ENCODE results near the gene SOX1.

The SOX1 gene

DNA sequence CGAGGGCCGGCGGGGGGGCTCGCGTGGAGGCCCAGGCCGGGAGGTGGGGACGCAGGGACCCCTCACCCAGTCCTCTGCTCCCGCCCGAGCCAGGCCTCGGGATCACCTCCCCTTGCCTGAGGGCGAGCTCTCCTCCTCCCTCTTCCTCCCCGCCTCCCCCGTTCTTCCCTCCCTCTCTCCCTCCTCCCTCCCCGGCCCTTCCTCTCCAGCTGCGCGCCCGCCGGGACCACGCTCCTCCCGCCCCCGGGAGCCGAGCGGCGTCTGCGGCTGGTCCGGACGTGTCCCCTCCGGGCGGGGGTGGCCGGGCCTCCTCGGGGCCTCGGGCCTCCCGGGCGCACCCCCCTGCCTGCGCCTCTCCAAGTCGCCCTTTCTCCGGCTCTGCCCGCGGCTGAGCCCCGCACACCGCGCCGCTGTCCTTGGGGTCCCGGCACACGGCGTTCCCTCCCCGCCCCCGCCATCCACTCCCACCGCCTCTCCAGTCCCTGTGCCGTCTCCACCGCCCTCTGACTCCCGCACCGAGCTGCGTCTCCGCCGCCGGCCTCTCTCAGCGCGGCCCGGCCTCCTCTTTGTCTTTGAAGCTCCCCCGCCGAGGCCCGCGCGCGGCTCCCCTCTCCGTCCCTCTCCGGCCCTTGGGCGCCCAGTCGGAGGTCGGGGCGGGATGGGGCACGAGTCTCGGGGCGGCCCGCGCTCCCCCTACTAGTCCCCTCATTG lies 5.7 kb downstream of the SOX1 start:
- DNase-seq (ENCODE audit: low spot score), result no peak

DNA sequence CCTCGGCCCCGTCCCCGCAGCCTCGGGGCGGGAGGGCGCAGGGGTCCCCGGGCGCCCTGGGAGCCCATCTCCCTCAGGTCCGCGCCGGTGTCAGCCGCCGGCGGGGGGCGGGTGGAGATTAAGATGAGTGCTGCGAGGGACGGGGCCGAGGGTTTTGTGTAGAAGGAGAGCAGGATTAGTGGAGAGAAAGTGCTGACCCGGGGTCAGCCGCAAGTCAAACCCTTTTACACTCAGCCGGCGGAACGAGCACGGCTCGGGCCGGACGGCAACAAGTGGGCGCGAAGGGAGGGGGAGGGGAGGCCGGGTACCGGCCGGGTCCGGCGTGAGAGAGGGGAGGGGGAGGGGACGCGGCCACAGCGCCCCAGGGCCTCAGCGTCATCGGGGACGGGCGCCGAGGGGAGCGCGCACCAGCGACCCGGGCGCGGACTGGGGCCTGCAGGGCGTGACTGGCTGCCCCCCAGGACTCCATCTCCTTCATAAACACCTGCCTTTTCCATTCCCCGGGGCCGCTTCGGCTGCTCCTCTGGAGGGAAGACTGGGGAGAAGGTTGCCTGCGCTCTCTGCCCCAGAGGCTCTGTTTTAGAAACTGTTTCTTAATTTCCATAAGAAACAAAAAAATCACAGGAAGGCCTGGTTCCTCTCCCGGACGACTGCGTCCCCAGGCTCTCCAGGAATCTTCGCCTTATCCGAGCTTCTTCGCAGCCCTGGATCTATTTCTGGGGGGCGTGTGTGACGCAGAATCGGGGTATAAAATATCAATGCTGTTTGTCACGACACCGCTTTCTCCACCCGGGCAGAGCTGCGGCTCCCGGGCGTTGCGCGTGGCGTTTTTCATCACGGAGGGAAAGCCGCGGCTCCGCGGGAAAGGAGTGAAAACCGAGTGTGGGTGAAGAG lies 6.5 kb downstream of the SOX1 start:
- no peak for DNase-seq (ENCODE audit: low spot score)

DNA sequence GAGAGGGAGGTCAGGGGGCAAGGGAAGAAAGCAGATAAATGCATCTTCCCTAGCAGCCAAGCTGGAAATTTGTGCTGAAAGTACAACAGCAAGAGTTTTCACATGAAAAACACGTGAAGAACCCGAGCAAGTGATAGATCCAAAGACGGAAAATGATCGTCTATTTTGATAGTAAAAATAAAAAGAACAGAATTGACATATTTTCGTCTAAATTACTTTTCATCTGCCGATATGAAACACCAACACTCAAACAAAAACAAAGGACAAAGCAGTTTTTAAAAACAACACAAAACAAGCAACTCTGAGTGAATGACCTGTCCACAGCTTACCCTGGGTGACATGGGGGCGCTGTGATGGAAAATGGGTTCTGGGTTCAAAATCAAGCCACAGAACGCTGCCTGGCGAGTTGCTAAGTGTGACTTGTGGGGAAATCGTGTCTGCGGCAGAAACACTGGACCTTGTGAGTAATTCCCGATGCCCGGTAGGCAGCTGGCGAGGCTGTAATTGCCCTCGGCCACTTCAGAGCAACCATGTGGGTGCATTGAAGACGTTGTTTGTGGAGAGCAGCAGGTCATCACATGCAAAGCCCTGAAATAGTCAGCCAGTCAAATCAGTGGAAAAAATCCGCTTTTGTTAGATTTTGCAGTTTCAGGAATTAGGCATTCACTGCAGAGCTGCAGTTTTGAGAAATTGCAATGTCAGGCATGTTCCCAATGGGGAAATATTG lies 7.4 kb downstream of the SOX1 start:
- no peak for DNase-seq (ENCODE audit: low spot score)

DNA sequence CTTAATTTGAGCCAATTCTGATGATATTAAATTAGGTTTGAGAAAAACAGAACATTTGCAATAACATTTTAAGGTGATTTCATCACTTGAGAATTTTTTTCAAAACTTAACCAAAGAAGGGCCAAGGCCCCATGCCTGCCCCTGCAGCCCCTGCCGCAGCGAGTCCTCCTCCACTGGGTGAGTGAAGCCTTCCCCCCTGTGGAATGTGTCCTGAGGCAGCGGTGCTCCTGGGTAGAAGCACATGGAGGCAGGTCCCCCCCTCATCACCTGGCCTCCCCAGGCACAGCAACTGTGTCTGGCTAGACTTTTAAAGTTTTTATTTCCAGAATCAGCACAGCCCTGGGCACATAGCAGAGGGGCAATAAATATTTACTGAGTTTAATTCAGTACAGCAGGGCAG lies 10.8 kb downstream of the SOX1 start:
- DNase-seq (ENCODE audit: low spot score), result no peak

DNA sequence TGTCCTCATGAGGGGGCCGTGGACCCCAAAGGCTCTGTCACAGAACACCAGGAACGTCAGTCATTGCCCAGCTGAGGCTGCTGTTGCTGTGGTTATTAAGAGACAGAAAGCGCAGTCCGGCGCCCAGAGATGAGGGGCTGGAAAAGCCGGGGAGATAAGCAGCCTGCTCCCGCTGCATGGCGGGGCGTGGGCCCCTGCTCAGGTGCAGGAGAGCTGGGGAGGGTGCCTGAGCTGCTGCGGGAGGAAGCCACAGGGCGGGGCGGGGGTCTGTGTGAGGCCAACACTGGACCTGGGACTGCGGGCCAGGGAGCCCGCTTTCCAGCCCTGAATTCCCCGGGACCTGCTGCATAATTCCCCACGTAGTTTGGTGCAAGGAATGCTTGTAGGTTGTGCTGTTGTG lies 11.3 kb downstream of the SOX1 start:
- DNase-seq (ENCODE audit: low spot score), result no peak

DNA sequence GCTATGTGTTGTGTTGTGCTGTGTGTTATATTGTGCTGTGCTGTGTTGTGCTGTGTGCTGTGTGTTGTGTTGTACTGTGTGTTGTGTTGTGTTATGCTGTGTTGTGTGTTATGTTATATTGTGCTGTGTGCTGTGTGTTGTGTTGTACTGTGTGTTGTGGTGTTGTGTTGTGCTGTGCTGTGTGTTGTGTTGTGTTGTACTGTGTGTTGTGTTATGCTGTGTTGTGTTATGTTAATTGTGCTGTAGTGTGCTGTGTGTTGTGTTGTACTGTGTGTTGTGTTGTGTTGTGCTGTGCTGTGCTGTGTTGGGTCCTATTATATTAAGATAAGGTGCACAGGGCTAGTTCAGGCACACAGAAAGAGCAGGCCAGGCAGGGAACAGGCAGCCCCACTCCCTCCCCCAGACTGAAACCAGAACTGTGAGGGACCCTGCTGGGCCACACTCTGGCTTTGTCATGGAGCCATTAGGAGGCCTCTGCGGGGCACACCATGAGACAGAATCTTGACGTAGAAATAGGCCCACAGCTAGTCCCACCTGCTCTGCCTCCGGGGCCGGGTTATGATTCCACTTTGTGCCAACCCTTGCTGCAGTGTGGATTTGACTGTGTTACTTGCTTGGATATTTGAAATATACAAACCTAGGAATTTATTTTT lies 12.1 kb downstream of the SOX1 start:
- DNase-seq (ENCODE audit: low spot score), result no peak

DNA sequence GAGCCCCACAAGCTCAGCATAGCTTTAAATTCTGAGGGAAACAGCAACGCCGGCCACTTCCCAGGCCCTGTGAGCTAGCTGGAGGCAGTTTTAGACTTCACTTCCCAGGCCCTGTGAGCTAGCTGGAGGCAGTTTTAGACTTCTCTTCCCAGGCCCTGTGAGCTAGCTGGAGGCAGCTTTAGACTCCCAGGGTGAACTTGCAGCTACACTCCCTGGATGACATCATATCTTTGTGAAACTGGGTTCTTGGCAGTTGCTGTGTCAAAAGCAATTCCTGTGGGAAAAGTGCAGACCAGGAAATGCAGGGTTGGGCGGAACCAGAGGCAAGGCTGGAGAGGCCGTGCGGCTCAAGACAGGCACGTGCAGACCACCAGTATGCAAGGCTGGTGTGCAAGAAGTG lies 12.7 kb downstream of the SOX1 start:
- no peak for DNase-seq (ENCODE audit: low spot score)

DNA sequence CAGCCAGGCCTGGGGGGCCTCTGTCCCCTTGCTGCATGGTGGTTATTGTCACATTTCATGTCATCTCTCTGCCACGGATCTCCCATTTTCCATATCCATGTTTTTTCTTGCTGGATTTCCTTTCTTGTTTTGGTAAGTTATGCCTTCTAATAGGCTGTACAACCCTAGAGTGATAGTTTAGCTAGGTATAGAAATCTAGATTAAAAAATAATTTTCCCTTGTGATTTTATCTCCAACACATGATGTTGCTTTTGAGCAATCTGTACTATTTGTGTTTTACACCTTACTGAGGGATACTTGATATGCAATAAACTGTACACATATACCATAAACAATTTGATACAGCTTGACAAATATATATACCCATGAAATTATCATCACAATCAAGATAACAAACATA lies 17.0 kb downstream of the SOX1 start:
- DNase-seq (ENCODE audit: low spot score), result no peak

DNA sequence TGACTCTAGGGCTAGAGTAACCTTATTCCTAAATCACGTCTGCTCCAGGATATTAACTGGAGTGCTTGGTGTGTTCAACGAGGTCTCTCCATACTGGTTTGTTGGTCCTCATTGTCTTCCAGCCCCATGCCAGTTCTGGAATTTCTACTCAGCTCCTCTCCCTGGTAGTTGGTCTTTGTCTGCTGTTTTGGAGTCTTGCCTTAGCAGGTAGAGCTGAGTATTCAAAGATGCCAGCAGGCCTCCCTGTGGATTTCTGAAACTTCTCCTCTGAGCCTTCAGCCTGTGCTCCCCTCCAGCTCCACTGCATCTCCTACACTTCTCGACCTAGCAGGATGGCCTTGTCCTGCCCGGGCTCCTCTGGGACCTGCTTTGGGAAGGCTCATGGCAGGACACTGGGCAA lies 25.5 kb downstream of the SOX1 start:
- no peak for DNase-seq (ENCODE audit: low spot score)

DNA sequence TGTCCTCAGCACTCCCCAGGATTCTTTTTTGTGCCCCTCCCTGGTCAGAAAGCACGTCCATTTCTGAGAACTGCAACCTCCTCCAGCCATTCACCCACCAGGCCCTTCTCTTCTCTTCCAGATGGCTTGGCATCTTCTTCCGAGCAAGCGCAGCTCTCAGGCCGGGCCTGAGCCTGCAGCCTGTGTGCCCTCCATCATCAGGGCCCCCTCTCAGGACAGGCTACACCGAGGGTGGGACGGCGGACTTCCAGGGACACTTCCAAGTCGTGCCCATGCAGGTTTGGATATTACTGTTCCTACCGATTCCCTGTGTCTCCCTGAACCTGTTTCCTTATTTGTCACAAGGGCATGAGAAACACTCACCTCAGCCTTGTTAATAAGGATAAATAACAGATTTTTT lies 28.4 kb downstream of the SOX1 start:
- no peak for DNase-seq (ENCODE audit: low spot score)

DNA sequence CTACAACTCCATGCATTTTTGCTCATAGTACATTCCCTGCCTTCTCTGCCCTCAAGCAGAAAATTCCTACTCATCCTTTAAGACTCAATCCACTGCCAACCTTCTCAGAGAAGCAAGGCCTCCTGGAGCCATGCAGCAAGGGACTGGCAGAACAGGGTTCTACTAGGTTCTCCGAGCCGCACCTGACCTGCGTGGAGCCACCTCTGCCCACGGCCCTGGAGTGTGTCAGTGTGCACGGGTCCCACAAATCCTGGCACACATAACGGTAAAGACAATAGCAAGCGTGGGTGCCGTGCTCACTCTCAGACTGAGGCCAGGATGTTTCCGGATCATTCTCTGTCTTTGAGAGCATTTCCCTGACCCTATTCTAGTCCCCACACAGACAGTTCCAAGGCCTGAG lies 30.0 kb downstream of the SOX1 start:
- no peak for DNase-seq (ENCODE audit: low spot score)

DNA sequence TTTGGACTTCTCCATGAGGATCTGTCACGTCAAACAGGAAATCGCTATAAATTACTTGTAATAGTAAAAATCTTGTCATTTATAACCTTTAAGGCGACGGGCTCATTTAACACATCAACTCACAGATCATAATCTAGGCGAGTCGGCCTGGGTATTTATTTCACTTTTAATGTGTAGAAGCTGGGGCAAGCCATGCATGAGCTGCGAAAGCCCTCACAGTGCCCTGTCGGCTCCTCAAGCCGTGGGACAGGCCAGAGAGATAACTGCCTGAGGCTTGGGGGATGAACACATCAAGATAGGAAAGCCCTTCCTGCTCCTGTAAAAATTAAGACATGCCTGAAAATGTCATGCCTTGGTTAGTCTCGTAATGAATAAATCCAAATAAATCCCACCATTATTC lies 30.8 kb downstream of the SOX1 start:
- DNase-seq (ENCODE audit: low spot score), result no peak

DNA sequence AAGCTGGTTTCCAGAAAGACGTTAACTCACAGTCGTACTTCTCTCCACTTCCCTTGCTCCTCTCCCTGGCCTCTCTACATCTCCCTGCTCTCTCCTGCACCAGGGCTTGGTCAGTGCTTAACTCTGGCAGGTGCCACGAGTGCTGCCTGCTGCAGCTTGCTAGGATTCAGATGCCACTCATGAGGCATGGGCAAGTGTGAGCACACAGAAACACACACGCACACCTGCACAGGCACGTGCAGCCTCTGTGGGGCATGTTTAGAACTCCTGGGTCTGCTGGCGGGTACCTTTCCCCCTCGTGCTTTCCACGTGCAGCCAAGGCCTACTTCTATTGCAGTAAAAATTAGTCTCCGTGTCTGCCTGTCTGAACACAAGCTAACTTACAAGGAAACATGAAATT lies 31.8 kb downstream of the SOX1 start:
- DNase-seq (ENCODE audit: low spot score), result no peak

DNA sequence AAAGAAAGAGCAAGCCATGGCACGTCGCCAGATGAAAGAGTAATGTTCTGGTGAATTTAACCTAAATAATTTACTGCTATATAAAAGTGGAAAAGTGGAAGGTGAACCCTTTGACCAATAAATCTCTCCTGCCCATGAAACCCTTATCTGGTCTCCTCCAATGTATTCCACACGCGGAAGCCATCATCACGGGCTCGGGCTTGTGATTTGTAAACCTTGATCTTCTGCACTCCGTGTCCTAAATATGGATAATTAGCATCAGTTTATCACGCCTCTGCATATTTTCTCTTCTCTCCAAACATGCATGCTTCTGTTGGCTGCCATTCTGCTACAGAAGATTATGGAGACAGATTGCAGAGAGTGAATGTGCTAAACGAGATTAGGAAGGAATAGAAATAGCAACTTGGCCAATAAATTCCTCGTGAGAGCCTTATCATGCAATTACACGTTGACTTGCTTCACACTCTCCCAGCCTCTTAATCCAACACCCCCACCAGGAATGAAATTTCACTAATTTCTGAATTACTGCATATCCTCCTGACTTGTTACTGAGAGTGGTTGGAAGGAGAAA lies 34.5 kb downstream of the SOX1 start:
- DNase-seq (ENCODE audit: low spot score), result no peak

DNA sequence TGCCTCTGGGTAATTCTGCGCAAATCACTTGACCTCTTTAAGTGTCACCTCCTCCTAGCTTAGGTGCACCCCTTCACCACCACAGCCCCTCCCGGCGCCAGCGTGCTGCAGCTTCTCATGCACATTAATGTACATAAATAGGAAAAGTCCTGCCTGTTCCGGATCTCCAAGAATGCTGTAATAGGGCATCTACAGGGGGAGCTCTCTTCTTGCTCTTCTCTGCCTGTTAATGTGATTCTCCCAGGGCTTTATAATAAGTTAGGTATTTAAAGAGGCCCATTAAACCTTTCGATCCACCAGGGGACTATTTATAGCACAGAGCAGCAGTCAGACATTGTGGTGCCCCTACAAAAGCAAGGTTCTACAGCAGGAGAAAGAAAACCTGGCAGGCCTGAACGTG lies 35.3 kb downstream of the SOX1 start:
- no peak for DNase-seq (ENCODE audit: low spot score)

DNA sequence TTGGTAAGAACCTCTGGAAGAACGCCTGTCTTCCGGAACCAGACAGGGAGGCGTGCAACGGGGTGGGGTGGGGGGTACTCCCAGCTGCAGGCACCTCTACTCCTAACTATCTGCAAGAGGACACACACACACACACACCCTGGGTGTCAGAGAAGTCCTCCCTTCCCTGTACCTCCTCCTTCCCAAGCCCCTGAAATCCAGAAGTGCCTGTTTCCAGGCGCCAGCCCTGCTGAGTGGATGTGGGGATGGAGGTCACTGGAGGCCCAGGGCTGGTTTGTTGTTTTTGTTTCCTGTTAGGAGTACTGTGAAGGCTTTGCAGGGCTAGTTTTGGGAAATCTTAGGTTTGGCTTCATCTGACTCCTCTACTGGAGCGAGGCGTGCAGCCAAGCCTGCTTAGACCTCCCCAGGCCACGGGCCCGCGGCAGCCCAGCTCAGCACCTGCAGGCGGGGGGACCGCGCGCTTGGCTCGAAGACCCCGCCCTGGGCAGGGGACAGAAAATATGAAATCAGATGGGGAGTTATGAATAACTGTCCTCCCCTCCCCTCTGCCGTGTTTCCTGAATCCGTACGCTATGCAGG lies 36.4 kb downstream of the SOX1 start:
- no peak for DNase-seq (ENCODE audit: low spot score)

DNA sequence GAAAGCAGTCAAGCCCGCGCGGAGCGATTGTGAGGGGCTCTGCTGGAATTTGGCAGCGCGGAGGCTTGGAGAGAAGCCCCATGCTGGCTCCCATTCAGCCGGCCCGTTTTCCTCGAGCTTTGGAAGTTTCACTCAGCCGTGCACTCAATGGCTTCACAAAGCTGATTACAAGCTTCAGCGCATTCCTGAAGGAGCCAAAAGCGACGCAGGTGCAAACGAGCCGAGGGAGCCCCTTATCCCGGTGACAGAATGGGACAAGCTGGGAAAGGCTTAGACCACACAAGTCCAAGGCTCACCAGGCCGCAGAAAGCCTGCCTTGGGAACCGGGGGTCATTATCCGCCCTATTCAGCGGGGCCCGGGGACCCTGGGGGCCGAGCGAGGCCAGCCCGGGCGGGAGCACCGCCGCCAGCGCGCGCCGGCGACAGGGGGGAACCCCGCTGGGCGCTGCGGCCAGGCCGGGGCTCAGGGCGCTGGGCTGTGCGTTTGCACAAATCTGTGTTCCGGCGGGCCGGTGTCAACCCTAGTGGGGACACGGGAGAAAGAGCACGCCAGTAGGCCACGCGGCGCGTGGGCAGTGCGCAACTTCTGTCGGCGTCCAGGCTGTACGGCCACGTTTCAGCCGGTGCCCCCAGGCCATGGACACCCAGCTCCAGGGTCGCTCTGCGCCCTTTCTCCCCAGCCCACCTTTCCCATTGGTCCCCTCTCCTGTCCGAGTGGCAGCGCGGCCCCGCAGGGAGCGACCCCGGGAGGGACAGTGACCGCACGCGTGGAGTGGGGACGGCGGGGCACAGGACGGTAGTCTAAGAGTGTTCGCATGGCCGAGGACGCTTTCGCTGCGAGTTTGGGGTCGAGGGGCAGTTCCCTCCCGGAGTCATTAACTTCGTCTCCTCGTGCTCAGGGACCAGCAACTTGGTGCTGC lies 37.3 kb downstream of the SOX1 start:
- no peak for DNase-seq (ENCODE audit: low spot score)

DNA sequence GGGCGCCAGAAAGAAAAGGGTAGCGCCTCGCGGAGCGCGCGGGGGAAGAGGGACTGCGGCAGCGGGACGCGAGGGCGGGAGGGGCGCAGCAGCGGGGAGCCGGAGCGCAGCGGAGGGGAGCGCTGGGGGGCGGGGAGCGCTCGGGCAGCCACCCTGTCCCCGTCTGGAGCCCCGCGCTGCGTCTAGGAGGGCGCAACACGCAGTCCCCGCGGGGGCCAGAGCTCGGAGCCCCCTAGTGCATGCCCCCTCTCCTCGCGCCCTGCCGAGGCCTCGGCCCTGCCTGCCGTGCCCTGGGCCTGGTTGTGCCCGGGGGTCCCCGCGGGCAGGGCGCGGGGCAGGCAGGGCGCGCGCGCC lies 37.9 kb downstream of the SOX1 start:
- DNase-seq (ENCODE audit: low spot score), result no peak

DNA sequence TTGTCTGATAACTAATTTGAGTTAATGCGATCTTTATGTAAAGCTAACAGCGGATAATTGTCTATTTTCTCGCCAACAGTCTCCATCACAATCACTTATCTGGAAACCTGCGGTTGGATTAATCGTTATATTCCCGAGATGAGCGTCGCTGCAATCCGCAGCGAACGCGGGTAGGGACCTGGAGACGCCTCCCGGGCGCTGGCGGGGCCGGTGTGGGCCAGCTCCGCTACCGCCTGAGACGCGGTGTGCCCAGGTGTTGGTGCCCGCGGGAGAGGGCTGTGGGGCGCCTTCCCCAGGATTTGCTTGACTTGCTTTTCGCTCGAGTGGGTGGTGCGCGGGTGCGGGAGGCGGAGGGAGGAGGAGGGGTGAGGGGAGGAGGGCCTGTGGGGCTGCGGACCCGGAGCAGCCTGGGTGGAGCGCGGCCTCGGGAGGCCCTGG lies 38.3 kb downstream of the SOX1 start:
- DNase-seq (ENCODE audit: low spot score), result no peak

DNA sequence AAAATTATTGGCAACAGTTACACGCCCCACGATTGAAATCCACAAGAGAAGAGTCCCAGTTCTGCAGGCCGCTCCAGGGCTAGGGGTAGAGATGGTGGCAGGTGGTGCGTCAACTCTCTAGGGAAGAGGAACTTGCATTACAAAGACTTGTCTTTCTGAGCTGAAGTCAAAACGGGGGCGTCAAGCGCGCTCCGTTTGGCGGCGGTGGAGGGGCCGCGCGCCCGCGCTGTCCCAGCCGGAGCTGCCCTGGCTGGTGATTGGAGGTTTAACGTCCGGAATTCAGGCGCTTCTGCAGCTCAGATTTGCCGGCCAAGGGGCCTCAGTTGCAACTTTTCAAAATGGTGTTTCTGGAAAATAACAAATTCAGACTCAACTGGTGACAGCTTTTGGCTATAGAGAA lies 38.9 kb downstream of the SOX1 start:
- DNase-seq (ENCODE audit: low spot score), result no peak

All from AG20443 (cell line).